ENCODE results near the gene PIK3R3.

The PIK3R3 gene
- 1.2 to 1.3 reads per million in 2 experiments for total RNA-seq

- DNase-seq (ENCODE audit: low read depth), result peak; percentile 65
These were observed at the start of gene PIK3R3 for GRCh38 chr1:46132529-46133180. Gene PIK3R3 (minus strand): TSS chr1:46132629. CDS start chr1:46131952, 677 bp downstream.

- no peak for DNase-seq (ENCODE audit: low read depth)
These were observed 49.2 kb upstream of the PIK3R3 start for GRCh38 chr1:46181343-46182260.

- no peak for DNase-seq (ENCODE audit: low read depth)
These were observed 47.7 kb upstream of the PIK3R3 start for GRCh38 chr1:46180082-46180616.

- DNase-seq (ENCODE audit: low read depth), result peak; percentile 56
These were observed 47.0 kb upstream of the PIK3R3 start for GRCh38 chr1:46179138-46180081.

- DNase-seq (ENCODE audit: low read depth), result no peak
These were observed 43.9 kb upstream of the PIK3R3 start, which contains the start of gene P3R3URF for GRCh38 chr1:46176211-46176865. Gene P3R3URF (minus strand): TSS chr1:46176488. CDS start chr1:46176471, 17 bp downstream.

GRCh38 chr1:46175243-46175642 is 42.8 kb upstream of the PIK3R3 start:
- DNase-seq (ENCODE audit: low read depth), result no peak

- no peak for DNase-seq (ENCODE audit: low read depth)
These were observed 42.2 kb upstream of the PIK3R3 start, which contains the start of gene TSPAN1 for GRCh38 chr1:46174448-46175231. Gene TSPAN1 (plus strand): TSS chr1:46175087. CDS start chr1:46181108, 6,021 bp downstream.

GRCh38 chr1:46173361-46173856 is 41.0 kb upstream of the PIK3R3 start:
- no peak for DNase-seq (ENCODE audit: low read depth)

- DNase-seq (ENCODE audit: low read depth), result no peak
These were observed 39.9 kb upstream of the PIK3R3 start for GRCh38 chr1:46172321-46172720.

- DNase-seq (ENCODE audit: low read depth), result no peak
These were observed 39.4 kb upstream of the PIK3R3 start for GRCh38 chr1:46171871-46172270.

GRCh38 chr1:46171351-46171750 is 38.9 kb upstream of the PIK3R3 start:
- DNase-seq (ENCODE audit: low read depth), result no peak

- DNase-seq (ENCODE audit: low read depth), result no peak
These were observed 37.5 kb upstream of the PIK3R3 start for GRCh38 chr1:46169811-46170454.

- DNase-seq (ENCODE audit: low read depth), result no peak
These were observed 36.0 kb upstream of the PIK3R3 start for GRCh38 chr1:46168477-46168876.

GRCh38 chr1:46166521-46167462 is 34.4 kb upstream of the PIK3R3 start:
- no peak for DNase-seq (ENCODE audit: low read depth)

- no peak for DNase-seq (ENCODE audit: low read depth)
These were observed 27.8 kb upstream of the PIK3R3 start for GRCh38 chr1:46160212-46160611.

GRCh38 chr1:46159516-46159915 is 27.1 kb upstream of the PIK3R3 start:
- no peak for DNase-seq (ENCODE audit: low read depth)

- DNase-seq (ENCODE audit: low read depth), result no peak
These were observed 26.2 kb upstream of the PIK3R3 start for GRCh38 chr1:46158312-46159281.
